Nephron (organoid): ENCODE measurements around the gene DOK5.
A peak's percentile ranks its signal among the peaks of the same experiment; 100 is the strongest.

ENCODE experiments used
- H3K27ac Mint-ChIP-seq, 3 experiments: 2 replicates each; pipeline ENCODE4 v1.8.0; 2020; ENCODE audit warnings: mixed read lengths in 3 of 3, mild to moderate bottlenecking in 2 of 3, moderate library complexity in 1 of 3
- H3K27me3 Mint-ChIP-seq: 2 replicates; pipeline ENCODE4 v1.8.0; 2021; ENCODE audit warnings: low read depth, mild to moderate bottlenecking, moderate library complexity, mixed read lengths
- H3K36me3 Mint-ChIP-seq: 2 replicates; pipeline ENCODE4 v1.8.0; 2020; ENCODE audit warnings: low read depth, mixed read lengths
- H3K4me1 Mint-ChIP-seq: 2 replicates; pipeline ENCODE4 v1.8.0; 2020; ENCODE audit warnings: mixed read lengths
- H3K4me3 Mint-ChIP-seq, 3 experiments: 2 replicates each; pipeline ENCODE4 v1.8.0; 2020; ENCODE audit warnings: mild to moderate bottlenecking in 3 of 3, mixed read lengths in 3 of 3, moderate library complexity in 2 of 3
- H3K9me3 Mint-ChIP-seq: 2 replicates; pipeline ENCODE4 v1.8.0; 2020; ENCODE audit warnings: mixed read lengths
- CTCF ChIP-seq, 3 experiments: fragments of 200-600 bp; sonication (generic); IDR thresholded peaks; one replicate each; pipeline ENCODE4 v1.5.0; 2021; ENCODE audit warnings: antibody characterized with exemption in 3 of 3; ENCODE audit not compliant: unreplicated experiment in 3 of 3

DOK5 gene

GRCh38 chr20:54639941-54640340, 164.5 kb downstream of the DOK5 start:
- Mint-ChIP-seq H3K4me1 (peaks cover 13% of the 10 kb centered on the region), H3K9me3 (no peaks in the 10 kb centered on the region)

DNA sequence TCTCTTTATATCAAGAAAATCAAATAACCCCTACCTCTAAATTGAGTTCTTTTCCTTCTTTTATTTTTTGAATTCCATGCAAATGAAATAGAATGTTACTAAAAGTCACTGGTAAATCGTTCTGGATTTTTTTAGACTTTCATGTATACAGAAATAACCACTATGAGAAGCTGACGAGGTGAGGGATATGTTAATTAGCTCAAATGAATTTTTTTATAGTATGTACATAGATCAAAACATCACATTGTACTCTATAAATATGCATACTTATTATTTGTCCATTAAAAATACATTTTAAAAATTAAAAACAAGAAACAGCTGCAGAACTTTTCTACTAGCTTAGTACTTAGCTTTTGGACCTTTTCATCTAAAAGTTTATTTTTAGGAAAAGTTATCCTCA, 165.4 kb downstream of the DOK5 start:
- Mint-ChIP-seq H3K27me3 (no peaks in the 10 kb centered on the region), H3K36me3 (no peaks in the 10 kb centered on the region), H3K27ac (no peak overlapping the region), H3K9me3 (no peaks in the 10 kb centered on the region), H3K4me3 (no peak overlapping the region), H3K4me1 (peaks cover 13% of the 10 kb centered on the region)
- no peak for TF ChIP-seq CTCF (IDR thresholded peaks at IDR 0.05; ENCODE audit: unreplicated experiment in 3 of 3)

More at GRCh38 chr20:54639941-54640340, 164.5 kb downstream of the DOK5 start:
- TF ChIP-seq CTCF (IDR thresholded peaks at IDR 0.05; ENCODE audit: unreplicated experiment in 3 of 3): no peak
- H3K27me3 Mint-ChIP-seq: no peaks in the 10 kb centered on the region
- no peak overlapping the region for H3K27ac Mint-ChIP-seq
- H3K4me3 Mint-ChIP-seq: no peak overlapping the region
- no peaks in the 10 kb centered on the region for H3K36me3 Mint-ChIP-seq

DNA sequence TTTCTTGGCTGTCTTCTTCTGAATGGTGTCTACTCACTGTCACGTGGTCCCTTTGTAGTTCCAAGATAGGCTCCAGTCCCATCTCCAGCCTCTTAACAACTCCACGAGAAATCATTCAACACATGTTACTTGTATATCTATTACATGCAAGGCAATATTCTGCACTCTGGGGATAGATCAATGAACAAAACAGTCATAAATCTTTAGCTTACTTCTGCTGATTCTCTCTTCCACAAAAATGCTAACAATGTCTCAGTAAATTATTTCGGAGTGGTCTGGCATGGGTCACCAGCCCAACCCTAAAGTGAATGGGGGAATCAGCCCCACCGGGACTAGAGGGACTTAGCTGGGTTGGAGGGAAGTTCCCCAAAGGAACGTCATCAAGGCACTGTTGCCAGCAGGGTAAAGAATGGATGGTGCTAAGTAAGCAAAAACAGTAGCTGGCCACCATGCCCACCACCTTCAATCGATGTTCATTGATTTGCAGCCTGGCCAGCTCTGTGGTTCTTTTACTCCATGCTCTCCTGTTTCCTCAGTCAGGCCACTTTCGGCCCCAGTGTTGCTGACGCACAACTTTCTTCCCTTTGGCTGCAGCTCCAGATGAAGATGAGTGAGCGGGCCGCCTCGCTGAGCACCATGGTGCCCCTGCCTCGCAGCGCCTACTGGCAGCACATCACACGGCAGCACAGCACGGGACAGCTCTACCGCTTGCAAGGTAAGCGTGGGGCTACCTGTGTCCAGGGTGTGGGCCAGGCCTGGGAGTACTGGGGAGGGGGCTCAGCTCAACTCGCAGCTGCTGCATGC, 167.7 kb downstream of the DOK5 start:
- H3K4me1 Mint-ChIP-seq: peaks cover 18% of the 10 kb centered on the region

DNA sequence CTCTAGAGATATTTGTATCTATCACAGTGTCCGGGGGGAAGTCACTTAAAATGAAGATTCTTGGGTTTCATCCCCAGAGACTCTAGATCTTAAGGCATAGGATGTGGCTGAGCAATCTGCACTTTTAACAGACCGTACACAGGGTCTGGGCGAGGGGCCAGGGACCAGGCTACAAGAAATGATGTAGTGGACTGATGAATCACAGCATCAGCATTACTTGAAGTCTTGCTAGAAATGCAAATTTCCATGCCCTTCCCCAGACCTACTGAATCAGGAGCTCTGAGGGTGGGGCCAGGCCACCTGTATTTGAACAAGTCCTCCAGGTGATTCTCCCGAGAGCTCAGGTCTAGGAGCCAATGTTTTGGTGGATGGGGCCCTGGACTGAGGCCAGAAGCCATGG, 168.4 kb downstream of the DOK5 start:
- Mint-ChIP-seq H3K4me1 (peaks cover 18% of the 10 kb centered on the region), H3K36me3 (no peaks in the 10 kb centered on the region), H3K9me3 (no peaks in the 10 kb centered on the region), H3K27ac (peak overlapping the region in 1 of 3 experiments; percentile 26), H3K4me3 (no peak overlapping the region), H3K27me3 (no peaks in the 10 kb centered on the region)
- TF ChIP-seq CTCF (IDR thresholded peaks at IDR 0.05; ENCODE audit: unreplicated experiment in 3 of 3): no peak

More for the DNA sequence above, 167.7 kb downstream of the DOK5 start:
- H3K4me3 Mint-ChIP-seq: no peak overlapping the region
- H3K27me3 Mint-ChIP-seq: no peaks in the 10 kb centered on the region
- TF ChIP-seq CTCF (IDR thresholded peaks at IDR 0.05; ENCODE audit: unreplicated experiment in 3 of 3): no peak
- H3K27ac Mint-ChIP-seq: peak overlapping the region in 1 of 3 experiments; percentile 26
- H3K36me3 Mint-ChIP-seq: no peaks in the 10 kb centered on the region
- no peaks in the 10 kb centered on the region for H3K9me3 Mint-ChIP-seq

DNA sequence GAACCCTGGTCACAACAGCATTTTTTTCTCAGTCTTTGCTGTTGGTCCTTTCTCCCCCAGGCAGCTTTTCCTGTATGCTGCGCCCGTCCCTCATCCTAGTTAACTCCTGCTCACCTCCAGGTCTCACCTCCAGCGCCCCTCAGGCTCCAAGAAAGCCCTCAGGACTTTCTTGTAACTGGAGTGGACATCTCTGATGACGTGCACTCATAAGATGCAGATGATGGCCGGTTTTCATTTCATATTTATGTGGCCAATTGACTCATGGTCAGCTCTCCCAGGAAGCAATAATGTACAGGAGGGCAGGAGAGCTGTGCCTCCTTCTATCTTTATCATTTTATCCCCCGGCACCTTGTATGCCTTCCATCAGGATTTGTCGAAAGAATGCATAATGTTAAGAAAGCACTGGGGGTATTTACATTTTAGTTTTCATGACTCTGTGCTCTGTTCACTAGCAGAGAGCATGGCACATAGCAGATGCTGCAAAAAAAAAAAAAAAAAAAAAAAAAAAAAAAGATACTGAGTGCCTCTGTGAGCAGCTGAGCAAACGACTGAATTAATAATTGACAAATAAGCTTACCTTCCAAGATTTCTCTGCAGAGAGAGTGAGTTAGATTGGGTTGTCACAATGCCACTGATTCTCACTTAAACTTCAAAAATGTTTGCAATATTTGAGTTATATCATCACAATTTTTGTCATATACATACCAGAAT, 170.2 kb downstream of the DOK5 start:
- Mint-ChIP-seq H3K27ac (peak overlapping the region in 1 of 3 experiments; percentile 35), H3K4me1 (peaks cover 28% of the 10 kb centered on the region), H3K27me3 (no peaks in the 10 kb centered on the region), H3K4me3 (no peak overlapping the region), H3K36me3 (no peaks in the 10 kb centered on the region), H3K9me3 (no peaks in the 10 kb centered on the region)
- TF ChIP-seq CTCF (IDR thresholded peaks at IDR 0.05; ENCODE audit: unreplicated experiment in 3 of 3): no peak
